Osteocyte (in vitro differentiated cells): ENCODE measurements around the gene ANXA2. TPM values are rescaled to one million over a fixed set of nuclear protein-coding genes. Genes with fewer than 3 reads are reported as not detected.

ENCODE experiments used
- DNase-seq: peaks from one replicate; pipeline ENCODE4 v3.0.0; 2021; ENCODE audit warnings: mixed read lengths; ENCODE audit not compliant: unreplicated experiment; ENCODE audit errors: extremely low spot score
- H3K27ac Mint-ChIP-seq: one replicate; pipeline ENCODE4 v1.8.0; 2021; ENCODE audit warnings: mild to moderate bottlenecking, mixed read lengths; ENCODE audit not compliant: unreplicated experiment
- H3K27me3 Mint-ChIP-seq: one replicate; pipeline ENCODE4 v1.8.0; 2021; ENCODE audit warnings: mixed read lengths; ENCODE audit not compliant: unreplicated experiment
- H3K36me3 Mint-ChIP-seq: one replicate; pipeline ENCODE4 v1.8.0; 2021; ENCODE audit warnings: mixed read lengths; ENCODE audit not compliant: unreplicated experiment
- H3K4me1 Mint-ChIP-seq: one replicate; pipeline ENCODE4 v1.8.0; 2021; ENCODE audit warnings: mixed read lengths; ENCODE audit not compliant: unreplicated experiment
- H3K4me3 Mint-ChIP-seq: one replicate; pipeline ENCODE4 v1.8.0; 2021; ENCODE audit warnings: mild to moderate bottlenecking, moderate library complexity, mixed read lengths; ENCODE audit not compliant: unreplicated experiment
- H3K9me3 Mint-ChIP-seq: one replicate; pipeline ENCODE4 v1.8.0; 2021; ENCODE audit warnings: mixed read lengths; ENCODE audit not compliant: unreplicated experiment
- CTCF ChIP-seq: fragments of 200-600 bp; sonication (generic); IDR thresholded peaks from 2 replicates; pipeline ENCODE4 v1.5.0; 2021; ENCODE audit warnings: antibody characterized with exemption, mild to moderate bottlenecking, moderate library complexity
- total RNA-seq: library from RNA; stranded (reverse); gene quantifications from 2 replicates; pipeline ENCODE4 v1.2.1, GENCODE V29; 2021

ANXA2 gene
- total RNA-seq, 1 donor from 2014 or later = 2,961 TPM

DNA sequence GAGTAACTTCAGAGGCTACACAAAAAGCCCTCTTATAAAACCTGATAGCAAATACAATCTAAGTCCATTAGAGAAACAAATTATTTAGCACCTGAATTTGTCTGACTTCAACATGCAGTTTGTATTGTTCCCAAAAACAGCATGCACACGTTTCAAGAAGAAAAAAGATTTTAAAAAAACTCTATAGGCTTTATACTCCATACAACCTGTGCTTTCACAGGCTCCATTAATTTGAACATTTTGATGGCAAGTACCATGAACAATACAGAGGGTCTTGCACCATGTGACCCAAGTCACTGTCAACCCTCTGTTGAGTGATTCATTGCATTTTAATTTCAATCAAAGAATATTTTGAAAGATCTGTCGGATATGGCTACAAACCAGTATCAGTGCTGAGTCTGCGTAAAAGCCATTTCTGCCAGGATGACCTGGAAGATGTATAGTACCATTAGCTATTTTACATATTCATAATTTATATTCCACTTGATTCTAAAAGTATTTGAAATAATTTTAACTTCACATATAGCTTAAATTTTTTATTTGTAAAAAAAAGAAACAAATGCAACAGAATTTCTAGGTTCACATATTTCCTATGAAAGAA is 13.2 kb downstream of the ANXA2 start:
- peaks cover 50% of the 10 kb centered on the region for H3K36me3 Mint-ChIP-seq

GRCh38 chr15:60384053-60384452 is 13.7 kb downstream of the ANXA2 start:
- Mint-ChIP-seq H3K9me3 (no peaks in the 10 kb centered on the region), H3K4me1 (peaks cover 94% of the 10 kb centered on the region), H3K36me3 (peaks cover 48% of the 10 kb centered on the region), H3K27me3 (no peaks in the 10 kb centered on the region), H3K4me3 (peak overlapping the region; percentile 30), H3K27ac (peak overlapping the region; percentile 93)
- no peak for TF ChIP-seq CTCF
- DNase-seq = no peak

More for the DNA sequence above, 13.2 kb downstream of the ANXA2 start:
- peaks cover 94% of the 10 kb centered on the region for H3K4me1 Mint-ChIP-seq
- peak overlapping the region; percentile 93 for H3K27ac Mint-ChIP-seq
- TF ChIP-seq CTCF = no peak
- no peaks in the 10 kb centered on the region for H3K27me3 Mint-ChIP-seq
- H3K9me3 Mint-ChIP-seq = no peaks in the 10 kb centered on the region
- H3K4me3 Mint-ChIP-seq = no peak overlapping the region
- no peak for DNase-seq

- DNase-seq = no peak
- Mint-ChIP-seq H3K9me3 (no peaks in the 10 kb centered on the region), H3K36me3 (peaks cover 52% of the 10 kb centered on the region), H3K4me3 (peak overlapping the region; percentile 42), H3K27me3 (no peaks in the 10 kb centered on the region), H3K4me1 (peaks cover 93% of the 10 kb centered on the region), H3K27ac (peak overlapping the region; percentile 93)
- no peak for TF ChIP-seq CTCF
These were observed 14.8 kb downstream of the ANXA2 start for GRCh38 chr15:60382773-60383674.

DNA sequence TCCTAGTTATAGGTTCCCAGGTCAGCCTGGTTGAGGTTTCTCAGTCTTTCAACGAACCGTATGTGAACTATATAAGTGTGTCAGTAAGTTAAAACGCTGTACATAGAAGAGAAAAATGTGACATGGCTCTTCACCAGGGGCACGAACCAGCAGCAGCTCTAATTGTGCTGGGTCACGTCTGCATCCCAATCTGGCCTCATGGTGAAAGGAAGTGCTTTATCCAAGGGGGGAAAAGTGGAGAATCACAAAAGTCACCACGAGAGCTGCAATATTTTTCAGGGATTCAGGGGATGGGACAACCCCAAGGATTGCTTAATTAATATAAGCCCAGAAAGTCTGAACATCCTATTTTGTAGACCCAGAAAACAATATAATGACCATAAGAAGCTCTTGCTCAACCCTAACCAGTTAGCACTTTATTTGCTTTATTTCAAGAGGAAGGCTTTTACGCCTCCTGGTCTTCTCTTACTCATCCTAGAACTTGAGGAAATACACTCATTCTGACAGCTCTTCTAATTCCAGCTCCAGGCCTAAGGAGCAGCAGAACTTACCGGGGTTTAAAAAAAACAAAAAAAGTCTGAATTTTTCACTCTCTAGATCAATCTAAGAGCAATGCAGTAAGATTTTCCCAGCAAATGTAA is 16.5 kb downstream of the ANXA2 start:
- Mint-ChIP-seq H3K27me3 (no peaks in the 10 kb centered on the region), H3K27ac (peak overlapping the region; percentile 93), H3K4me3 (peak overlapping the region; percentile 57), H3K9me3 (no peaks in the 10 kb centered on the region), H3K36me3 (peaks cover 56% of the 10 kb centered on the region), H3K4me1 (peaks cover 94% of the 10 kb centered on the region)
- peak; percentile 15 for DNase-seq
- TF ChIP-seq CTCF = no peak
